OCI-LY1 (cell line): ENCODE measurements around the gene SDK2.

Source experiments
- H2AFZ ChIP-seq: fragments of 200-600 bp; sonication (generic), shearing (Covaris generic); 2 replicates; pipeline ENCODE4 v1.6.0; 2014; ENCODE audit warnings: antibody characterized with exemption, mild to moderate bottlenecking, low read length
- H3F3A ChIP-seq: fragments of 200-600 bp; sonication (generic), shearing (Covaris generic); 2 replicates; pipeline ENCODE4 v1.6.0; 2014; ENCODE audit warnings: mild to moderate bottlenecking, antibody characterized with exemption, low read length, moderate library complexity; ENCODE audit not compliant: insufficient read depth
- H3K27ac ChIP-seq: fragments of 200-600 bp; sonication (generic); 2 replicates; pipeline ENCODE4 v1.5.1; 2014; ENCODE audit warnings: low read length, mixed run types, mild to moderate bottlenecking, low read depth; ENCODE audit not compliant: poor library complexity, severe bottlenecking
- H3K27me3 ChIP-seq: fragments of 200-600 bp; sonication (generic); 2 replicates; pipeline ENCODE4 v1.6.0; 2014; ENCODE audit warnings: antibody characterized with exemption, mild to moderate bottlenecking, low read length, moderate library complexity; ENCODE audit not compliant: insufficient read depth
- H3K36me3 ChIP-seq: fragments of 200-600 bp; sonication (generic); 2 replicates; pipeline ENCODE4 v1.6.1; 2014; ENCODE audit warnings: mild to moderate bottlenecking, antibody characterized with exemption, low read length, moderate library complexity, mixed read lengths; ENCODE audit not compliant: insufficient read depth
- H3K4me1 ChIP-seq: fragments of 200-600 bp; sonication (generic); 2 replicates; pipeline ENCODE4 v1.5.1; 2014; ENCODE audit warnings: mild to moderate bottlenecking, low read length, moderate library complexity; ENCODE audit not compliant: insufficient read depth, severe bottlenecking
- H3K4me2 ChIP-seq: fragments of 200-600 bp; sonication (generic), shearing (Covaris generic); 2 replicates; pipeline ENCODE4 v1.6.1; 2014; ENCODE audit warnings: low read length
- H3K4me3 ChIP-seq: fragments of 200-600 bp; sonication (generic); 2 replicates; pipeline ENCODE4 v1.5.1; 2014; ENCODE audit warnings: low read length, low read depth, mild to moderate bottlenecking, mixed read lengths; ENCODE audit not compliant: poor library complexity, severe bottlenecking
- H3K79me2 ChIP-seq: fragments of 200-600 bp; shearing (Covaris generic); 2 replicates; pipeline ENCODE4 v1.6.1; 2016; ENCODE audit warnings: mixed run types, low read length, mixed read lengths; ENCODE audit not compliant: insufficient read depth
- H3K9ac ChIP-seq: fragments of 200-600 bp; sonication (generic), shearing (Covaris generic); 2 replicates; pipeline ENCODE4 v1.6.1; 2014; ENCODE audit warnings: mild to moderate bottlenecking, low read length, mixed read lengths
- H3K9me2 ChIP-seq: fragments of 200-600 bp; sonication (generic), shearing (Covaris generic); 2 replicates; pipeline ENCODE4 v1.6.1; 2014; ENCODE audit warnings: low read depth, mild to moderate bottlenecking, low read length, mixed read lengths
- H3K9me3 ChIP-seq: fragments of 200-600 bp; shearing (Covaris generic); 2 replicates; pipeline ENCODE4 v1.6.1; 2014; ENCODE audit warnings: low read length, mixed read lengths
- H4K20me1 ChIP-seq: fragments of 200-600 bp; sonication (generic), shearing (Covaris generic); 2 replicates; pipeline ENCODE4 v1.6.0; 2016; ENCODE audit warnings: mild to moderate bottlenecking, low read length; ENCODE audit not compliant: insufficient read depth
- CTCF ChIP-seq: fragments of 200-600 bp; sonication (generic), shearing (Covaris generic); IDR thresholded peaks from 2 replicates; pipeline ENCODE4 v1.5.1; 2017; ENCODE audit warnings: mild to moderate bottlenecking, antibody characterized with exemption, low read length, moderate library complexity, mixed read lengths
- EZH2 ChIP-seq: fragments of 200-600 bp; sonication (generic), shearing (Covaris generic); IDR thresholded peaks from 2 replicates; pipeline ENCODE4 v1.8.0; 2017; ENCODE audit warnings: borderline replicate concordance, mixed run types, mild to moderate bottlenecking, antibody characterized with exemption, low read length, moderate library complexity, mixed read lengths

SDK2 gene

GRCh38 chr17:73318427-73318813 is 325.8 kb downstream of the SDK2 start:
- Histone ChIP-seq H4K20me1 (no peaks in the 10 kb centered on the region), H3K27ac (no peak overlapping the region), H3K9me2 (no peaks in the 10 kb centered on the region), H3K9me3 (no peaks in the 10 kb centered on the region), H3K4me3 (no peak overlapping the region), H3K27me3 (no peaks in the 10 kb centered on the region), H2AFZ (no peak overlapping the region), H3K36me3 (no peaks in the 10 kb centered on the region), H3K4me1 (no peaks in the 10 kb centered on the region), H3F3A (no peaks in the 10 kb centered on the region), H3K4me2 (no peak overlapping the region), H3K9ac (no peak overlapping the region), H3K79me2 (no peaks in the 10 kb centered on the region)
- TF ChIP-seq EZH2 (no peak), CTCF (no peak)

- H3K79me2 ChIP-seq: no peaks in the 10 kb centered on the region
- no peak overlapping the region for H3K9ac ChIP-seq
- TF ChIP-seq EZH2 (no peak), CTCF (no peak)
- no peak overlapping the region for H3K4me2 ChIP-seq
- no peaks in the 10 kb centered on the region for H3K36me3 ChIP-seq
- H4K20me1 ChIP-seq: no peaks in the 10 kb centered on the region
- H3K4me1 ChIP-seq: no peaks in the 10 kb centered on the region
- no peak overlapping the region for H3K27ac ChIP-seq
- no peaks in the 10 kb centered on the region for H3K27me3 ChIP-seq
- H3K9me3 ChIP-seq: no peaks in the 10 kb centered on the region
- no peak overlapping the region for H2AFZ ChIP-seq
- no peaks in the 10 kb centered on the region for H3F3A ChIP-seq
- no peaks in the 10 kb centered on the region for H3K9me2 ChIP-seq
- H3K4me3 ChIP-seq: no peak overlapping the region
Observed at GRCh38 chr17:73317513-73318426, 326.5 kb downstream of the SDK2 start.

GRCh38 chr17:73316919-73317505 is 327.2 kb downstream of the SDK2 start:
- Histone ChIP-seq H3F3A (no peaks in the 10 kb centered on the region), H3K79me2 (no peaks in the 10 kb centered on the region), H4K20me1 (no peaks in the 10 kb centered on the region), H2AFZ (no peak overlapping the region), H3K4me1 (no peaks in the 10 kb centered on the region), H3K9me3 (no peaks in the 10 kb centered on the region), H3K4me3 (no peak overlapping the region), H3K27ac (no peak overlapping the region), H3K9me2 (no peaks in the 10 kb centered on the region), H3K36me3 (no peaks in the 10 kb centered on the region), H3K4me2 (no peak overlapping the region), H3K9ac (no peak overlapping the region), H3K27me3 (no peaks in the 10 kb centered on the region)
- no peak for TF ChIP-seq CTCF
- no peak for TF ChIP-seq EZH2
